Measurements from ENCODE around the gene HOPX. TPM values are rescaled to one million over a fixed set of nuclear protein-coding genes. Genes with fewer than 3 reads are reported as not detected.

Gene HOPX
- total RNA-seq, 2 experiments from 2014 or later = not detected

DNA sequence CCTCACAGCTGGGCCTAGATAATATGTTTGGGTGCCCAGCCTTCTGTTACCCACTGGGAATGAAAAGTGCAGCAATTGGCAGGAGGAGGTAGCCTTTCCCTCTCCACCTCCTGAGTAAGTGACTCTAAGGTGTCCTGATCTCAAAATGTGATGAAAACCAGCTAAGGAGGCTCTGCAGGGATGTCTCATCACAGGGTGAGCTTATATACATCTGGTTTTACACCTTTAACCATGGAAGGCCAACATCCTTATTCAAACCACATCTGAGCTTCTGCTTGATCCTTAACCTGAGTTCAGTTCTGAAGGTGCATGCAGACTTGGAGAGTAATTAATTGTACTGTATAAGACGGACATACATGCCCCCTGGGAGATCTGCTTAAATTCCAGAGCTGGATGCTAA, 53.7 kb downstream of the HOPX start:
- Histone ChIP-seq H3K9me3 (ENCODE audit: low read length) (peaks cover 23% of the 10 kb centered on the region), H2AFZ (ENCODE audit: low read length) (no peak overlapping the region), H3K9me2 (ENCODE audit: insufficient read depth, low read length) (no peaks in the 10 kb centered on the region), H3K4me2 (ENCODE audit: low read length) (no peak overlapping the region), H3K4me3 (ENCODE audit: low read depth, low read length, poor library complexity, severe bottlenecking) (no peak overlapping the region), H3K4me1 (ENCODE audit: insufficient read depth, low read length, poor library complexity, severe bottlenecking) (no peaks in the 10 kb centered on the region), H3K79me2 (ENCODE audit: insufficient read depth, low read depth, low read length) (no peaks in the 10 kb centered on the region), H3K27ac (ENCODE audit: low read depth, low read length, poor library complexity, severe bottlenecking) (no peak overlapping the region), H3K36me3 (ENCODE audit: insufficient read depth, low read length) (no peaks in the 10 kb centered on the region), H4K20me1 (ENCODE audit: insufficient read depth, low read length) (no peaks in the 10 kb centered on the region)
- TF ChIP-seq, protein P1, sequence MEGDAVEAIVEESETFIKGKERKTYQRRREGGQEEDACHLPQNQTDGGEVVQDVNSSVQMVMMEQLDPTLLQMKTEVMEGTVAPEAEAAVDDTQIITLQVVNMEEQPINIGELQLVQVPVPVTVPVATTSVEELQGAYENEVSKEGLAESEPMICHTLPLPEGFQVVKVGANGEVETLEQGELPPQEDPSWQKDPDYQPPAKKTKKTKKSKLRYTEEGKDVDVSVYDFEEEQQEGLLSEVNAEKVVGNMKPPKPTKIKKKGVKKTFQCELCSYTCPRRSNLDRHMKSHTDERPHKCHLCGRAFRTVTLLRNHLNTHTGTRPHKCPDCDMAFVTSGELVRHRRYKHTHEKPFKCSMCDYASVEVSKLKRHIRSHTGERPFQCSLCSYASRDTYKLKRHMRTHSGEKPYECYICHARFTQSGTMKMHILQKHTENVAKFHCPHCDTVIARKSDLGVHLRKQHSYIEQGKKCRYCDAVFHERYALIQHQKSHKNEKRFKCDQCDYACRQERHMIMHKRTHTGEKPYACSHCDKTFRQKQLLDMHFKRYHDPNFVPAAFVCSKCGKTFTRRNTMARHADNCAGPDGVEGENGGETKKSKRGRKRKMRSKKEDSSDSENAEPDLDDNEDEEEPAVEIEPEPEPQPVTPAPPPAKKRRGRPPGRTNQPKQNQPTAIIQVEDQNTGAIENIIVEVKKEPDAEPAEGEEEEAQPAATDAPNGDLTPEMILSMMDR (conservative IDR thresholded peaks at IDR 0.05; ENCODE audit: low read length) = no peak
- TF ChIP-seq EZH2phosphoT487 (IDR thresholded peaks at IDR 0.05; ENCODE audit: borderline replicate concordance, low read depth, low read length) = no peak
- intact Hi-C loops (cut with micrococcal nuclease; ENCODE audit: unreplicated experiment) = no loop called here
- no TSS peak for BruUV-seq (replicated peaks)
- ChIA-PET POLR2A (interaction anchor here (0.6 to 1.1 kb wide), 4 partner anchors 10 to 1601 kb away, joined by 3 to 4 read pairs (median 3); no protein-coding TSS in a partner anchor), CTCF (ENCODE audit: unreplicated experiment) (no interaction called here)
- no peak for DNase-seq (ENCODE audit: low spot score)

DNA sequence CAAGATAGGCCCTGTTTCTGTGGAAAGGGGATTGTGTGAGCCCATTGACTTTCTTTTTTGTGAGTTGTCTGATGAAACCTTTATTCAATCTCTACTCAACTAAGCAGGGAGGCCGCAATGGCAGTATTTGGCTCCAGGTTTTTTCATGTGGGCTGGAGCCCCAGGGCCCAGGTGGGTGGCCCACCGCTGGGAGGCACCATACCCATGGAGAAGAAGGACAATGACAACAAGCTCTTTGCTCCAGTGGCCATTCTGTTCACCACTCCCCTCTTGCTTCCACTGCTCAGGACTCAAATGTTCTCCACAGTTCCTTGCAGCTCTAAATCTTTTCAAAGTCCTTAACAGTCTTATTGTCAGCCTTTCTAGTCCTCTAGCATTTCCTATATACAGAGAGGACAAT, 54.1 kb downstream of the HOPX start:
- no peaks in the 10 kb centered on the region for H4K20me1 ChIP-seq (ENCODE audit: insufficient read depth, low read length)
- H3K36me3 ChIP-seq (ENCODE audit: insufficient read depth, low read length) = no peaks in the 10 kb centered on the region
- no TSS peak for BruUV-seq (replicated peaks)
- POLR2A ChIA-PET = interaction anchor here (0.6 to 0.7 kb wide), 2 partner anchors 22 to 105 kb away, joined by 3 to 4 read pairs; no protein-coding TSS in a partner anchor
- peaks cover 23% of the 10 kb centered on the region for H3K9me3 ChIP-seq (ENCODE audit: low read length)
- no peak for TF ChIP-seq EZH2phosphoT487 (IDR thresholded peaks at IDR 0.05; ENCODE audit: borderline replicate concordance, low read depth, low read length)
- TF ChIP-seq, protein P1 (conservative IDR thresholded peaks at IDR 0.05; ENCODE audit: low read length) = 0 out of 2 replicates have a peak, but pooled peaks have one; percentile 18
- H3K79me2 ChIP-seq (ENCODE audit: insufficient read depth, low read depth, low read length) = no peaks in the 10 kb centered on the region
- no peaks in the 10 kb centered on the region for H3K4me1 ChIP-seq (ENCODE audit: insufficient read depth, low read length, poor library complexity, severe bottlenecking)
- H3K27ac ChIP-seq (ENCODE audit: low read depth, low read length, poor library complexity, severe bottlenecking) = no peak overlapping the region
- no peak overlapping the region for H3K4me3 ChIP-seq (ENCODE audit: low read depth, low read length, poor library complexity, severe bottlenecking)
- no peak overlapping the region for H3K4me2 ChIP-seq (ENCODE audit: low read length)
- no peak for DNase-seq (ENCODE audit: low spot score)
- intact Hi-C loops (cut with micrococcal nuclease; ENCODE audit: unreplicated experiment) = no loop called here
- CTCF ChIA-PET (ENCODE audit: unreplicated experiment) = no interaction called here
- no peaks in the 10 kb centered on the region for H3K9me2 ChIP-seq (ENCODE audit: insufficient read depth, low read length)
- no peak overlapping the region for H2AFZ ChIP-seq (ENCODE audit: low read length)

DNA sequence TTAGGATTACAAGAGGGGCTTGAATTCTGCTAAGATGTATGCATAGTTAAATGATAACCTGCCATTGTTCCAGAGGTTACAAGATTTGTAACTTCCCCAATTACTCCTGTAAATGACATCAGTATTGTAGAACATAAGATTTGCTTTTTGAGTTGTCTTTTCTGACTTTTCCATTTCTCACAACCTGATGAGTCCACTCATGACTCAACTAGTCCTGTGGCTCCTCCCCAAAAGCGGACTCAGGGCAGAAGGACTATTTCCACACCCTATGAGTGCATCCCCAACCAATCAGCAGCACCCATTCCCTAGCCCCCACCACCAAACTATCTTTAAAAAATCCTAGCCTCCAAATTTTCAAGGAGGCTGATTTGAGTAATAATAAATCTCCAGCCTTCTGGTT, 54.7 kb downstream of the HOPX start:
- H3K36me3 ChIP-seq (ENCODE audit: insufficient read depth, low read length) = no peaks in the 10 kb centered on the region
- no peaks in the 10 kb centered on the region for H3K9me2 ChIP-seq (ENCODE audit: insufficient read depth, low read length)
- H4K20me1 ChIP-seq (ENCODE audit: insufficient read depth, low read length) = no peaks in the 10 kb centered on the region
- ChIA-PET CTCF (ENCODE audit: unreplicated experiment) (no interaction called here), POLR2A (no interaction called here)
- no TSS peak for BruUV-seq (replicated peaks)
- no peaks in the 10 kb centered on the region for H3K79me2 ChIP-seq (ENCODE audit: insufficient read depth, low read depth, low read length)
- intact Hi-C loops (cut with micrococcal nuclease; ENCODE audit: unreplicated experiment) = no loop called here
- H3K4me3 ChIP-seq (ENCODE audit: low read depth, low read length, poor library complexity, severe bottlenecking) = no peak overlapping the region
- TF ChIP-seq EZH2phosphoT487 (IDR thresholded peaks at IDR 0.05; ENCODE audit: borderline replicate concordance, low read depth, low read length) = no peak
- TF ChIP-seq, protein P1 (conservative IDR thresholded peaks at IDR 0.05; ENCODE audit: low read length) = no peak
- no peak overlapping the region for H2AFZ ChIP-seq (ENCODE audit: low read length)
- H3K9me3 ChIP-seq (ENCODE audit: low read length) = peaks cover 23% of the 10 kb centered on the region
- no peak overlapping the region for H3K27ac ChIP-seq (ENCODE audit: low read depth, low read length, poor library complexity, severe bottlenecking)
- H3K4me1 ChIP-seq (ENCODE audit: insufficient read depth, low read length, poor library complexity, severe bottlenecking) = no peaks in the 10 kb centered on the region
- H3K4me2 ChIP-seq (ENCODE audit: low read length) = no peak overlapping the region
- DNase-seq (ENCODE audit: low spot score) = no peak

Data from OCI-LY7 (cell line).